GM19351 (cell line): ENCODE results near the gene BHLHE23.
A peak's percentile ranks its signal among the peaks of the same experiment; 100 is the strongest.

Experiments used
- ATAC-seq: cut with Tn5 transposase; IDR thresholded peaks from one replicate; pipeline ENCODE4 v1.9.1; 2021; ENCODE audit warnings: mild to moderate bottlenecking, moderate library complexity; ENCODE audit not compliant: unreplicated experiment

Gene BHLHE23

DNA sequence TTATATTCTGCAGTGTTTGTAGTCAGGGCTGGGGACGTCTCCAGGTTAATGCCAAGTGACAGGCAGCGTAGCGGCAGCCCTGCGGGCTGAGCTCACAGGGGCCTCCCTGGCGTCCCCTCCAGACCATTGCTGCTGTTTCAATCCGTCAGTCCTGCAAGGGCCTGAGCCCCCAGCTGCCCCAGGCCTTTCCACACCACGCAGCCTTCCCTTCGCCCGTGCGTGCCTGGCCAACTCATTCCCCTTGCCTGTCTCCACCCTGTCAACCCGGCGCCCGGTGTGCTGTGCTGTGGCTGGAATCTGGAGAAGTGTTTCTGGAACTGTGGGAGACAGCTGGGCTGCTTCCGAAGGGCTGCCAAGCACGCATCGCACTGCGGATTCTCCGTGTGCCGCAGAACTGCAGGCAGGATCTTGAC lies 11.9 kb downstream of the BHLHE23 start:
- ATAC-seq: no peak

DNA sequence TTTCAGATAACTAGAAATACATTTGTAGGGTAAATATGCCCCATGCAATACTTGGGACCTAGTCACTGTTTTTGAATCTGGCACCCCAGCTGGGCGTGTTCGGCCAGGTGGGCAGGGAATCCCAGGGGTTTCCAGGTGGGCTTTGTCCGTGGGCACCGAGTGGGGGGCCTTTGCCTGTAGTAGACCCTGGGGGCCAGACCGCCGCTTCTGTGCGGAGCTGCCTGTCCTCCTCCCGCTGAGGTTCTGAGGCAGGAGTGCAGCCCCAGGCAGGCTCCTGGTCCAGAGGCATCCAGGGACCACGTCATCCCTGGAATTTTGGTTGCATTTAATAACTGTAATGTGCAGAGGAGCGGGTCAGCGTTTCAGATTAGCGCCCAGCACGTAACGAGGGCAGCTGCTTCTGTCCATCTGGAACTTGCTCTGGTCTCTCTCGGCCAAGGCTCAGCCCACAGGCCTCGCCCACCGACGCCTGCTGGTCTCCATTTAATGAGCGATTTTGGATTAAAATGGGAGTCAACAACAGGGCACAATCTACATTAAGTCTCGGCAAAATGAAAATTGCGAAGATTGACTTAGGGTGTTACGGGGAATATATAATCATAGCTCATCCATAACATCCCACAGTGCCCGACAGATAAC lies 12.8 kb downstream of the BHLHE23 start:
- ATAC-seq: no peak

DNA sequence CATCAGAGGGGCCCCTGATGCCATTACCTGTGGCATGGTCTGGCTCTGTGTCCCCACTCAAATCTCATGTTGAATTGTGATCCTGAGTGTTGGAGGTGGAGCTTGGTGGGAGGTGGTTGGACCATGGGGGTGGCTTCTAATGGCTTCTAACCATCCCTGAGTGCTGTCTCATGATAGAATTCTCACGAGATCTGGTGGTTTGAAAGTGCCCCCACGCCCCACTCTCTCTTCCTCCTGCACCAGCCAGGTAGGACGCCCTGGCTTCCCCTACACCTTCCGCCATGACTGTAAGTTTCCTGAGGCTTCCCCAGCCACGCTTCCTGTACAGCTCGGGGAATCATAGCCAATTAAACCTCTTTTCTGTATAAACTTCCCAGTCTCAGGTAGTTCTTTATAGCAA lies 14.9 kb downstream of the BHLHE23 start:
- ATAC-seq: no peak

DNA sequence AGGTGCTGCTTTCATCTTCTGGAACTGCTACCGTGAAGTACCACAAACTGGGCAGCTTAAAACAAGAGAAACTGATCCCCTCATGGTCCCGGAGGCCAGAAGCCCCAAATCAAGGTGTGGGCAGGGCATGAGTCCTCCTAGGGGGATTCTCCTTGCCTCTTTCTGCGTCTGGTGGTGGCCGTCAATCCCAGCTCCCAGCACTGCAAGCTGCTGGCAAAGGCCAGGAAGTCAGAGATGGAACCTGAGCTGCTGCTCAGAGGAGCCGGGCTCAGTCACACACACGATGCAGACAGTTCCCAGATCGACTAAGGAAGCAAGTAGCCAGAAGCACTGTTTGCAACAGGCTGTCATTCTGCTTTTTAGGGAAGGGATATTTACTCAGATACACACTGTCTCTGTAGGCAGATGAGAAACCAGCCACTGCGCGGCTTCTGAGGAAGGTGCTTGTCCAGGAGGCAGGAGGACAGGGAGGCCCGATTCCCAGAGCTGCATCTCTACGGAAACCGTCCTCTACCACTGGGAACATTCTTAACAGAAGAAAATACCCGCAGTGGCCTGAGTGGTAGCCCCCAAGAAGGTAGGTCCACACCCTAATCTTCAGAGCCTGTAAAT lies 15.5 kb downstream of the BHLHE23 start:
- ATAC-seq: no peak

DNA sequence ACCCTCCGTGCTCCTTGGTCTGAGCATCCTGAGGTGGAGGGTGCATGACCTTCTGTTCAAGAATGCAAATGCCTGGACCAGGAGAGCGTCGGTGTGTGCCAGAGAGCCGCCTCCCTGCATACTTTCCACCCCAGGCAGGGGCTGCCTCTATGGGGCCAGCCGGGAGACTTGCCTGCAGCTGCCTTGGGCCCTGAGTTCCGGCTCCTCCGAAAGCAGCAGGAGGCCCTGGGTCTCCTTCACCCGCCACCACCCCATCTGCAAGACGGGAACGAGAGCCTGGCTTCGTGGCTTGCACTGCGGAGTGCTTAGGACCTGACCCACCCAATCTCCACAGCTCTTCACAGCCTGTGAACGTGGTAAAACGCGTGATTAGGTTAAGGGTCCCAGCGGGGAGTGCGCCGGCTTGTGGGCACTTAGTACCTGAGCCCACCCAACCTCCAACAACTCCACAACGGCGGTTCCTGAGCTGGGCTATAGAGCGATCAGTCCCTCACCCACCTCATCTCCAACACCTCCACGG lies 16.4 kb downstream of the BHLHE23 start:
- ATAC-seq: no peak

DNA sequence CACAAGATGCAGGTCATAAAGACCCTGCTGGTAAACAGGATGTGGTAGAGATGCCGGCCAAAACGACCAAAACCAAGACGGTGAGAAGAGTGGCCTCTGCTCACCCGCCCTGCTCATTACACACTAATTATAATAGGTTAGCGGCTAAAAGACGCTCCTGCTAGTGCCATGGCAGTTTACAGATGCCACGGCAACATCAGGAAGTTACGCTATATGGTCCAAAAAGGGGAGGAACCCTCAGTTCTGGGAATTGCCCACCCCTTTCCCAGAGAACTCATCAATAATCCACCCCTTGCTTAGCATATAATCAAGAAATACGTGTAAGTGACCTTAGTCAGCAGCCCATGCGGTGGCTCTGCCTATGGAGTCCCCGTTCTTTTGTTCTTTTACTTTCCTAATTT lies 17.6 kb downstream of the BHLHE23 start:
- no peak for ATAC-seq

DNA sequence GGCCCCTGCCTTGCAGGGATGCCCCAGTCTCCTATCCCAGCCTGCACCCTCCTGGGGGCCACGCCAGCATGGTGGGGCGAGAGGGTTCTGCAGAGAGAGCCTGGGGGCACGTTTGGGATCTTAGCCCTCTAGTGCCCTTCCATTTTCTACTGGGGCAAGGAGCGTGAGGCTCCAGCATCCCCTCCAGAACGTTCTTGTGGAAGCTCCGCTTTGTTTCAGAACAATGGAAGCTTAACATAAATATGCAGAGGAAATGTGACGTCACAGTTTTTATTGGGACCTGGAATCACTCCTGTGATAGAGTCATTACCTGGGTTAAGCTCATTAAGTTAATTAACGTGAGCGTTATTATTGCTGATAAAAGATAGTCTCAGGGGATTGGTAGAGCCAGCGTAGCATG lies 19.6 kb downstream of the BHLHE23 start:
- ATAC-seq: no peak

DNA sequence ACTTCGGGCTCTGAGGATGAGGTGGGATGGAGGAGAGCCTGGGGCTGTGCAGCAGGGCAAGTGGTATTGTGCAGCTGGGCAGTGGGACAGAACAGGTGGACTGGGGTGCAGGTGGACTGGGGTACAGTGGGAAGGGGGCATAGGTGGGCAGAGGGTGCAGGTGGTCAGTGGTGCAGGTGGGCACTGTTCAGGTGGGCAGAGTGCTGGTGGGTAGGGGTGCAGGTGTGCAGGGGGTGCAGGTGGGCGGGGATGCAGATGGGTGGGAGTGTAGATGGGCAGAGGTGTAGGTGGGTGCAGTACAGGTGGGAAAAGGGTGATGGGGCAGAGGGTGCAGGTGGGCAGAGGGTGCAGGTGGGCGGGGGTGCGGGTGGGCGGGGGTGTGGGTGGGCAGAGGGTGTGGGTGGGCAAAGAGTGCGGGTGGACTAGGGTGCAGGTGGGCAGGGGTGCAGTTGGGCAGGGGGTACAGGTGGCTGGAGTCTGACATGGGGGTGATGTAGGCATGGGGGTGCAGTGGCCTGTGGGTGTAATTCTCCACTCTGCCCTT lies 20.4 kb downstream of the BHLHE23 start:
- ATAC-seq: no peak

DNA sequence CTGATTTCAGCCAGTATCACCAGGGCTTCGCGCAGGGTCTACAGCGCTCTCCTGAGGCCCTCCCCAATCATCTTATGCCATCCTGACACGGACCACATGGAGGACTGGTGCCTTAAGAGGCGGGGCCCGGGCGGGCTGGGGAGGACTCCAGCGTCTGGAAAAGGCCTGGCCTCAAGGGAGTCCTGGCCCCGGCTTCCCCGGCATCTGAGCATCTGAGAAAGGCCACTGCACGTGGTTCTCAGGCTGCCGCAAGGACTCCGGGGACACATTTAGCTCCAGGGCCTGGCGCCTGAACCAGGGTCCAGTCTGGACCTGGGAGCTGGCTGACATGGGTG lies 21.4 kb downstream of the BHLHE23 start:
- ATAC-seq: no peak

DNA sequence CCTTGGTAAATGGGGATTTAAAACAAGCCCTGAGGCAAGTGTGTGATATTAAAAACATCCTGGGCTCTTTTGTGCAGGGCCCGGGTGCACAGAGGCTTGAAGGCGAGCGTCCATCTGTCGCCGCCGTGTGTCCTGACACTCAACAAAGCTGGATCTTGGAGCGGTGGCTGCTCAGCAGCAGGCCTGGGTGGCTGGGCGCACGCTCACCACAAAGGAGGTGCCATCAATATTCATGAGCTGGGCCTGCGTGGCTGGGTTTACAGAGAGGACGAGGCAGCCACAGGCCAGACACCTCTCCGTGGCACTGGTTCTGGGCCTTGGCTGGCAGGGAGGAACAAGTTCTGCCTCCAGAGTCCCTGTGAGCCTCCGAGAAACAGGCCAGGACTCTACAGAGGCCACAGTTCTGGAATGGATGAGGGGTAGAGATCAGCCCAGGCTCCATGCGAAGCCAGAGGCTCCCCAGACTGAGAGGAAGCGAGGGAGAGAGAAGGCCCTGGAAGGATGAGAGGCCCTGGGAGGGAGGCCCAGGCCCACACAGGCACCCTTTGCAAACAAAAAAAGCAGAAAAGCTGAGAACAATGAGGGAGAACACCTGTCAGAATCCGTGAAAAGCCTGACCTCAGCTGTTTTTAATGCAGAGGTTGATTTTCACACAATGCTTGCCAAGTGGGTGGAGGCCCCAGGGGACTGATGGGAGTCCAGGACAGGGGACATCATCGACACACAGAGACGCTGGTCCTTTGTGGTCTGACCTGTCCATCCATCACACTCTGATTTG lies 21.9 kb downstream of the BHLHE23 start:
- no peak for ATAC-seq

DNA sequence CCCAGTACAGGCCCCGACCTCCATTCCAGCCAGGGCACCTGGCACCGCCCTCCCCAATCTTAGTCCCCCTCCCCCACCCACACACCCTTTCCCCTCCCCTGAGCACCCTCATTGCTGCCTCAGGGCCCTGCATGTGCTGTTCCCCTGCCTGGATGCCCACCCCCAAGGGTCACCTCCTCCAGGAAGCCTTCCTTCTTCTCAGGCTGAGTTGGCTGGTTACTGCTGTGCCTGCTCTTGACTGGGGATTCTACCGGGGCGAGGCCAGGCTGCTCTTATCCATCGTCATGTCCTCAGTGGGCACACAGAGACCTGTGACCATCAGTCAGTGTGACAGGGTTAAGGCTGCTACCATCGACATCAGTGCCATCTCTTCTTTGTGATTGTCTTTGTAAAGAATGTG lies 23.6 kb downstream of the BHLHE23 start:
- ATAC-seq: no peak

DNA sequence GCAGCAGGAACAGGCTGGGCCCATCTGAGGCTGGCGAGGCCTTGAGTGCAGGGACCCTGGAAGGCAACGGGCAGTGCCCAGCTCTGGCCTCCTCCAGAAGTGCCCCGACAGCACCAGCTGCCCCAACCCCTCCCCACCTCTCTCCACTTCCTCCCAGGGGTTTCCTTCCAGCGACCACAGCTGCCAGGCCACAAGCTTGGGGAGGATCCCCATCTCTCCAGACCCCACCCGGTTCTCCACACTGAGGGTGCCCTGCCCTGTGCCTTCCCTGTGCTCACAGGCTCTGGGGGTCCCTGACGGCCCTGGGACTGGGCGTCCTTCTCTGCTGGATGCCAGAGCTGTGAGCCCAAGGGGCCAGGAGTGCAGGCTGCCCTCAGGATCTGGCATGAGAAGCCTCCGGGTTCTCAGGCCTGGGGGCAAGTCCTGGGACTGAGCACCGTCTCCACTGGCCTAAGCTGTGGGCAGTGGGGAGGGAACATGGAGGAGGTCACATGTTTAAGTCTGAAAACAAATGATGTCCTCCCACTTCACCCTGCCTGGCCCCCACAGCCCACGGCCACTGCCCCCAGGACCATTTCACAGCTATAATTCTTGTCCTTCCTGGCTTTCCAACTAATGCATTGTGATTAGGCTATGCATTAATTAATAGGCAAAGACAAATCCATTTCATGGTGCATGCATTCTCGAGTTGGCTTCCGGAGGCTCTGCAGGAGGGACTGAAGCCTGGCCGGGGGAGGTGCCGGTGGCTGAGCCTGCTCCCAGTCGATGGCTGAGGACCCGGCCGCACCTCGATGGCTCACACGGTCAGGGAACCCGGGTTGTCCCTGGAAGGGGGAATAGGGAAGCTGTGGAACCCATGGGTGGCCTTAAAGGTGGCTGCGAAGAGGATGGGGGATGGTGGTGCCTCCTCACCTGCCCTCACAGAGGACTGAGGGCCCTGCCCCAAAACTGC lies 24.4 kb downstream of the BHLHE23 start:
- no peak for ATAC-seq

DNA sequence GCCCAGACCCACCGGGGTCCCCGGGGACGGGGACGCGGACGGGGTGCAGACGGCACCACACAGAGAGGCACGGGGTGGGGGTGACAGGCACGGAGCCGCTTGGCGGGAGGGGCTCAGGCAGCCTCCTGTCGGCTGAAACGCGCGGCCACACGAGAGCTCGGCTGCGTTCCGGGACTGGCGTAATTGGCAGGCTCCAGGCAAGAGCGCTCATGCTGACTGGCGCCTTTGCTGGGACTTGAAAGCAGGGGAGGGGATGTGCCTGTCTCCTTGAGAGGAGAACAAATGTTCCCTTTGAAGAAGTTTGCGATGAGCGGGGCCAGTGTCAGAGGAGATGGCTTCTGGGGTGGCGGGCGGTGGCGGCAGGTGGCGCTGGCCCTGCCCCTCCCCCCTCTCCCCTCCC lies 25.8 kb downstream of the BHLHE23 start:
- ATAC-seq: no peak

DNA sequence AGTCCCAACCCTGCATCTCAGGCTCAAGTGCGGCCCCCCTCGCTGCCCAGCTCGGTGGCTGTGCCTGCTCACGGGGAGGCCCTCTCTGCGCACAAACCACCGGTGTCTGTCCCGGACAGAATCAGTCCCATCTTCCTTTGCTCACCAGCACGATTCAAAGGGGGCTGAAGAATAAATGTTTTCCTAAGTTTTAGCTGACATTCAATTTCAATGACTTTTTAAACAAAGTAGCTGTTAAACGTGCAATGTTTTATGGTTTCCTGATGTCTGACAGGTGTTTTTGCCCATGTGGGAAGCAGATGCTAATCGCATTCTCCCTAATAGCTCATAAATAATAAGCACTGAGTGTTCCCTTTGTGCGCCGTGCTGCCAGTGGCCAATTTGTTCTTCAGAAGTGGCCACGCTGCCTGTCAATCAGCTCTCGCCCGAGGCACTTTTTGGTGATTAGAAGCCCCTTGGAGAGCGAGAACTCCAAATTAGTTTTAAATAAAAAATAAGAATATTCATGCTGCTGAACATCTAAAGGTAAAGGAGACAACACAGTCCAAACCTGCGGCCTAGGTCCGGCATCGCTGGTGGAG lies 26.3 kb downstream of the BHLHE23 start:
- ATAC-seq: no peak

DNA sequence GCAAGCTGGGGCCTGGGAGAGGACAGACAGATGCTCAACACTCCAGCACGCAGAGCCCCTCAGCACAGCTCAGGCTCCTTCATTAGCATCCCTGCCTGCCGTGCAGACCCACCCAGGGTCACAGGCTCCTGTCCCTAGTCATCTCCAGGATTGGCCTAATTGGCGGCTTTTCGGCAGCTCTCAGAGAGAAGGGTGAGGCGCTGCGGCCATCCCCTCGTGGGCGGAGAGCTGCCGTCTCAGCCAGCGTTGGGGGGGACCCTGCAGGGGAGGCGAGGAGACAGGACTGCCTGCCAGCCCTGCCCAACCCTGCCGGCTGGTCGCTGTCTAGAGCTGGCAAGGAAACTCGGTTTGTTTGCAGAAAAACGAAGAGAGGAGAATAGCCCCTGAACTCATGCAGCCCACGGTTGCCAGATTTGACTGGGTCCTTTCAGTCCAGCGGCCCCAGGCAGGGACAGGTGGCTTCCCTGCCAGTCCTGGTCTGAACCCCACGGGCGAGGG lies 26.8 kb downstream of the BHLHE23 start:
- no peak for ATAC-seq

DNA sequence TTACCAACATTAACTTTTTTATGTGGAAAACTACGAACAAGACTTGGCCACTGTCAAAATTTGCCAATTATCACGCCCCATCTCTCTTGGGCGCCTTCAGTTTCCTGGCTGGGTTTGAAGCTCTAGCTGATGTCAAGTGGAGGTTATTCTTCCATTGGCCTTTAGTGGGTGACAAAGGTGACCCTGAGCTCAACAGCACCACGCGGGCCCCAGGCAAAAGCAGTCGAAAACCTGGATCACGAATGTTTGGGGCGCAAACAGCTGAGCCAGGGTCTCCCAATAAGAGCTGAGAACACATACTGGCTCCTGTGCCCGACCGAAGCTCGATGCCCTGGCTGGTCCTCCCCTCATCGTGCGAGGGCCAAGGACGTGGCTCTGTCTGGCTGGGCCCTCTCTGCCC lies 27.5 kb downstream of the BHLHE23 start:
- no peak for ATAC-seq

DNA sequence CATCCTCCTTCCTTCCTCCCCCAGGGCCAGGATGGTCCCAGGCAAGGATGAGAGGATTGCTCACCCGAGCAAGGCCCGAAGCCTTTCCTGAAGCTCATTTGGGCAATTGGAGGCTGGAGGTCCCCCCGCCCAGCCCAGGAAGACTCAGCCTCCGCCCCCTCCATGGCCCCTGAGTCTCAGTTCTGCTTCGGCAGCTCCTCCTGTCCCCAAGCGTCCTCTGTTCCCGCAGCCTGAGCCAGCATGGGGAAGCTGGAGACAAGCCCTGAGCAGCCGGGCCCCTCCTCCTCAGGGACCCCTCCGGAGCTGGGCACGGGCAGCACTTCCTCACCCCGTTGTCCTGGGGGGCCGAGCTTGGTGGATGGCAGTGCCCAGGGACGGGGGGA lies 28.2 kb downstream of the BHLHE23 start:
- no peak for ATAC-seq

DNA sequence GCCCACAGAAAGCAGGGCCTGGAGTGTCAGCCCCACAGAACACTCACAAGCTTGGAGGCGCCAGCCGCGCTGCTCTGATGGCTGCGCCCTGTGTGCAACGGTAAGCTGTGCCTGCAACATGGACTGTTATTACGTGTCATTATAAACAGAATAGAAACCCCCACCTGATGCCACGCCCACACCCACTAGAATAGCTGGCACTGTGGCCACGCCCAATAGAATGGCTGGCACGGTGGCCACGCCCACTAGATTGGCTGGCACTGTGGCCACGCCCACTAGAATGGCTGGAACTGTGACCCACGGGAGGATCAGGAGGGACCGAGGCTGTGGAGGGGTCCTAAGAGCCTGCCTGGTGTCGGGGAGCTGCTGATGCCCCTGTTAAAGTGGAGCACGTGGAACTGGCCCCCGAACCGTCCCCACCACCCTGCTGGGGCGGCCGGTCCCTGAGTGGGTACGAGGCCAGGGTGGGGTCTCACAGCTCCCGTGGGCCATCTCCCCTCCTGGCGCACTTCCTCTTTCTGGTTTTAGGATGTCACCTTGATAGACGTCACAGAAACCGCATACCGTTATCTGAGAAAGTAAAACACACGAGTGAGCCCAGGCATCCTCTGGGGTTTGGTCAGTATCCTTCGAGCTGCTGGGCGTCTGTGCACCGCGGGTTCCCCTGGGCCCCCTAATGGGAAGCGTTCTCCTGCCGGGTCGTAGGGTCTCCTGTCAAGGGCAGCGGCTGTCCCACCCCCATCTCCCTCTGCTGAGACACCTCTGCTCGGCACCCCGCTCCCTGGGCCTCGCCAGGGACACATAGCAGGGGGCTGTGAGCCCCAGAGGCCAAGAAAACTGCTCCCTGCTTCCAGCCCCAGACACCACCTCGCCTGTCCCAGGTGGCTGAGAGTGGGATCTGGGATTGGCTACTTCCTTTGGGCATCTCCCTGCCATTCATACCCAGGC lies 28.9 kb downstream of the BHLHE23 start:
- peak; percentile 72 for ATAC-seq

DNA sequence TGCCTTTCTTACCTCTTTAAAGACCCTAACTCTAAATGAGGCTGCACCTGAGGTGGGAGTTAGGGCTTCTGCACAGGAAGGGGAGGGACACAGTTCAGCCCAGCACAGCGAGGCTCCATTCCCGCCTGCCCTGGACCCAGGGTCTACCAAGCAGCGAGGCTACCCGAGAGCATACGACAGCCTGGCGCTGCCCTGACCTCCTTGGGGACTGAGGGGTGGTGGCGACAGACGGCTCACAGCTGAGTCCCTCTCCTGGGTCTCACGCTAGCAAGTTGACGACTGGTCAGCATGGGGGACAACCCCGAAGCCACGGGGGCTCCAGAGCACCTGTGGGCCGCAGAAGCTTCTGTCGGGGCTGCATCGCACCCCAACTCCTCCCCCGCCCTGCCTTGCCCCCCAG lies 29.9 kb downstream of the BHLHE23 start:
- no peak for ATAC-seq
